WTC11 (cell line): ENCODE measurements around the gene THBD. TPM values are rescaled to one million over a fixed set of nuclear protein-coding genes. Genes with fewer than 3 reads are reported as not detected.

ENCODE experiments used
- ATAC-seq: fragments of 200-7000 bp; cut with Tn5 transposase; 2 replicates; pipeline ENCODE4 v1.10.0; 2021; ENCODE audit warnings: mild to moderate bottlenecking, moderate library complexity
- CTCF ChIA-PET: fragments of 300-600 bp; sonication (Branson Sonifier 250); formaldehyde crosslinking; loops from one replicate; lab custom pipeline; 2021; ENCODE audit warnings: antibody characterized with exemption; lab: Charles Lee
- POLR2A ChIA-PET: fragments of 350-600 bp; sonication (Branson Sonifier 250); formaldehyde crosslinking; loops from one replicate; lab custom pipeline; 2021; ENCODE audit warnings: antibody characterized with exemption; lab: Charles Lee
- DNase-seq: peaks from one replicate; pipeline ENCODE4 v3.0.0; 2021; ENCODE audit warnings: low spot score
- H3K27ac Mint-ChIP-seq: 2 replicates; pipeline ENCODE4 v1.8.0; 2021; ENCODE audit warnings: mixed read lengths
- H3K27me3 Mint-ChIP-seq: 2 replicates; pipeline ENCODE4 v1.8.0; 2021; ENCODE audit warnings: low read depth, mild to moderate bottlenecking, moderate library complexity, mixed read lengths
- H3K36me3 Mint-ChIP-seq: 2 replicates; pipeline ENCODE4 v1.8.0; 2021; ENCODE audit warnings: mixed read lengths
- H3K4me1 Mint-ChIP-seq: 2 replicates; pipeline ENCODE4 v1.8.0; 2022; ENCODE audit warnings: mixed read lengths
- H3K4me3 Mint-ChIP-seq: 2 replicates; pipeline ENCODE4 v1.8.0; 2021; ENCODE audit warnings: mild to moderate bottlenecking, moderate library complexity, mixed read lengths
- H3K9me3 Mint-ChIP-seq: 2 replicates; pipeline ENCODE4 v1.8.0; 2021; ENCODE audit warnings: mixed read lengths
- ATF1 ChIP-seq: sonication (generic); formaldehyde crosslinking; IDR thresholded peaks from 2 replicates; pipeline ENCODE4 v1.8.1; 2023; ENCODE audit warnings: mild to moderate bottlenecking, moderate library complexity, missing genetic modification reagents
- ELF4 ChIP-seq: sonication (generic); formaldehyde crosslinking; IDR thresholded peaks from 2 replicates; pipeline ENCODE4 v1.8.1; 2022; ENCODE audit warnings: low read depth, mild to moderate bottlenecking, moderate library complexity, missing genetic modification reagents
- FOXP1 ChIP-seq: sonication (generic); formaldehyde crosslinking; IDR thresholded peaks from 2 replicates; pipeline ENCODE4 v1.8.0; 2022; ENCODE audit warnings: missing genetic modification reagents, mild to moderate bottlenecking, moderate library complexity, borderline replicate concordance
- JAZF1 ChIP-seq: fragments of 250-450 bp; sonication (Bioruptor Pico); IDR thresholded peaks from 2 replicates; pipeline ENCODE4 v1.9.0; 2021; ENCODE audit warnings: moderate library complexity, mild to moderate bottlenecking, inconsistent platforms
- NFE2L1 ChIP-seq: sonication (generic); formaldehyde crosslinking; IDR thresholded peaks from 2 replicates; pipeline ENCODE4 v1.8.1; 2023; ENCODE audit warnings: missing genetic modification reagents
- OVOL2 ChIP-seq: fragments of 250-450 bp; sonication (Bioruptor Pico); IDR thresholded peaks from 2 replicates; pipeline ENCODE4 v1.9.0; 2021; ENCODE audit warnings: mild to moderate bottlenecking, borderline replicate concordance
- RORB ChIP-seq: fragments of 250-450 bp; sonication (Bioruptor Pico); IDR thresholded peaks from 2 replicates; pipeline ENCODE4 v1.9.0; 2021; ENCODE audit warnings: mild to moderate bottlenecking
- TEAD1 ChIP-seq: sonication (generic); formaldehyde crosslinking; IDR thresholded peaks from 2 replicates; pipeline ENCODE4 v1.8.0; 2022; ENCODE audit warnings: mild to moderate bottlenecking, missing genetic modification reagents
- ZBTB21 ChIP-seq: sonication (generic); formaldehyde crosslinking; IDR thresholded peaks from 2 replicates; pipeline ENCODE4 v1.8.1; 2023; ENCODE audit warnings: mild to moderate bottlenecking, missing genetic modification reagents, borderline replicate concordance
- ZNF232 ChIP-seq: sonication (generic); formaldehyde crosslinking; IDR thresholded peaks from 2 replicates; pipeline ENCODE4 v1.8.0; 2022; ENCODE audit warnings: mild to moderate bottlenecking, missing genetic modification reagents
- ZNF263 ChIP-seq: sonication (generic); formaldehyde crosslinking; IDR thresholded peaks from 2 replicates; pipeline ENCODE4 v1.8.1; 2022; ENCODE audit warnings: low read depth, mild to moderate bottlenecking, moderate library complexity, missing genetic modification reagents
- ZNF416 ChIP-seq: fragments of 250-450 bp; sonication (Bioruptor Pico); IDR thresholded peaks from 2 replicates; pipeline ENCODE4 v1.9.0; 2021; ENCODE audit warnings: mild to moderate bottlenecking, inconsistent platforms
- ZNF423 ChIP-seq: fragments of 250-450 bp; sonication (Bioruptor Pico); IDR thresholded peaks from 2 replicates; pipeline ENCODE4 v2.1.2; 2022; ENCODE audit warnings: mild to moderate bottlenecking, moderate library complexity
- total RNA-seq: library from RNA; stranded (reverse); gene quantifications from 3 replicates; pipeline ENCODE4 v1.2.3, GENCODE V29; 2021
- TF ChIP-seq, protein P1 (sequence below): fragments of 250-450 bp; sonication (Bioruptor Pico); IDR thresholded peaks from 2 replicates; pipeline ENCODE4 v2.1.2; 2022; ENCODE audit warnings: mild to moderate bottlenecking, moderate library complexity
- TF ChIP-seq, protein P2 (sequence below): sonication (generic); formaldehyde crosslinking; IDR thresholded peaks from 2 replicates; pipeline ENCODE4 v1.8.0; 2022; ENCODE audit warnings: mild to moderate bottlenecking, missing genetic modification reagents
- TF ChIP-seq, protein P3 (sequence below): sonication (generic); formaldehyde crosslinking; IDR thresholded peaks from 2 replicates; pipeline ENCODE4 v1.8.0; 2023; ENCODE audit warnings: mild to moderate bottlenecking, missing genetic modification reagents
- TF ChIP-seq, protein P4 (sequence below): fragments of 250-450 bp; sonication (Bioruptor Pico); IDR thresholded peaks from 2 replicates; pipeline ENCODE4 v1.9.0; 2021; ENCODE audit warnings: mild to moderate bottlenecking, borderline replicate concordance
- TF ChIP-seq, protein P5 (sequence below): sonication (generic); formaldehyde crosslinking; IDR thresholded peaks from 2 replicates; pipeline ENCODE4 v1.8.0; 2022; ENCODE audit warnings: missing genetic modification reagents

Gene THBD
- total RNA-seq, 1 experiment from 2014 or later, result 1.0 TPM

DNA sequence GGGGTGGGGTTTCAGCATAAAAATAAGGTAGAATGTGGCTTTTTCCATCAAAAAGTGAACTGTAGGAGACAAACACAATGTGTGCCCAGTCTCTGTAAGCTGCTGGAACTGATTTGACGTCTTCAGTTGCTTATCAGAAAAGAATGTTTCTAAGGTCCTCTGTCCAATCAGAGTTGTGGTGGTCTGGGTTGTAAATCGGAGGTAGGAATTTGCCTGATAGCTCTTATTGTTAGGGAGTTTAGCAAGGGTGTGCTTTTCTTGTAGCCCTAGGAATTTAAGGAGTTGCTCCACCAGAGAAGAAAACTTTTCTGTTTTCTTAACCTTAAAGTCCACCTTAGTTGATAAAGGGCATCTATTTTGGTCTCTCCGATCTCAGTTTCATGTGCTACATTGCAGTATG lies 24.8 kb downstream of the THBD start:
- Mint-ChIP-seq H3K4me3 (no peak overlapping the region), H3K27me3 (no peaks in the 10 kb centered on the region; the same call in 1 of the 2 replicates), H3K4me1 (peaks cover 15% of the 10 kb centered on the region), H3K9me3 (no peaks in the 10 kb centered on the region), H3K27ac (no peak overlapping the region), H3K36me3 (no peaks in the 10 kb centered on the region)
- DNase-seq, result no peak
- ATAC-seq, result no peak
- POLR2A ChIA-PET, result interaction anchor here (0.9 kb wide), 1 partner anchor 143 kb away, joined by 3 read pairs; no protein-coding TSS in a partner anchor
- CTCF ChIA-PET, result interaction anchor here (0.7 to 1.4 kb wide), 3 partner anchors 10 to 210 kb away, joined by 3 to 5 read pairs (median 4); partner anchors contain the start of gene SSTR4
- no peak for TF ChIP-seq OVOL2
- no peak for TF ChIP-seq ZNF263 (CRISPR knock-in tag)
- TF ChIP-seq ZNF423, result no peak
- TF ChIP-seq, protein P1, sequence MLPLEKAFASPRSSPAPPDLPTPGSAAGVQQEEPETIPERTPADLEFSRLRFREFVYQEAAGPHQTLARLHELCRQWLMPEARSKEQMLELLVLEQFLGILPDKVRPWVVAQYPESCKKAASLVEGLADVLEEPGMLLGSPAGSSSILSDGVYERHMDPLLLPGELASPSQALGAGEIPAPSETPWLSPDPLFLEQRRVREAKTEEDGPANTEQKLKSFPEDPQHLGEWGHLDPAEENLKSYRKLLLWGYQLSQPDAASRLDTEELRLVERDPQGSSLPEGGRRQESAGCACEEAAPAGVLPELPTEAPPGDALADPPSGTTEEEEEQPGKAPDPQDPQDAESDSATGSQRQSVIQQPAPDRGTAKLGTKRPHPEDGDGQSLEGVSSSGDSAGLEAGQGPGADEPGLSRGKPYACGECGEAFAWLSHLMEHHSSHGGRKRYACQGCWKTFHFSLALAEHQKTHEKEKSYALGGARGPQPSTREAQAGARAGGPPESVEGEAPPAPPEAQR, result no peak
- TF ChIP-seq ZNF232 (CRISPR knock-in tag), result no peak
- no peak for TF ChIP-seq ZBTB21 (CRISPR knock-in tag)

DNA sequence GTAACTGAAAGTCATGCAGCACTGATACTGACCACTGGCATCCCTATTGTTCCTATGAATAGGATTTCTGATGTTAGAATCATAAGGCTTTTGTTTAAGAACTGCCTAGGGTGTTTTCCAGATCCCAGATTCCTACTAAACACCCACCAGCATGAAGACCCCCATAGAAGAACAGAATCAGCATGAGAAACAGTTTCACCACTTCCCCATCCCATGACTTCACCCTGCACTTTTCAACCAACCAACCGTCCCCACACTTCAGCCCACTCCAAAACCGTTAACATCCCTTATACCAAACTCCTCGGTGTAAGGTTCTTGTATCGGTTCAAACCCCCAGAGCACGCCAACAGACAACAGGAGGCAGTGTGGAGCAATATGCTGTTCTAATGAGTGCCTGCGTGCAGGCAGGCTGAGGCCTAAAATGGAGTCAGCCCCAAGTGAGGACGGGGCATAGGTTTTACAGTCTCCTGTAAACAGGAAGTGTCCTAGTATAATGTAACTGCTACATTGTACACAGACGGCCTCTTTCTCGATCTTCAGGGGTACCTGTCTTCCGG lies 25.8 kb downstream of the THBD start:
- Mint-ChIP-seq H3K4me1 (peaks cover 15% of the 10 kb centered on the region), H3K4me3 (no peak overlapping the region), H3K27me3 (no peaks in the 10 kb centered on the region), H3K36me3 (no peaks in the 10 kb centered on the region), H3K9me3 (no peaks in the 10 kb centered on the region), H3K27ac (no peak overlapping the region)
- ChIA-PET POLR2A (interaction anchor here (0.9 kb wide), 1 partner anchor 142 kb away, joined by 3 read pairs; no protein-coding TSS in a partner anchor), CTCF (interaction anchor here (1.2 to 1.4 kb wide), 2 partner anchors 177 to 211 kb away, joined by 4 to 5 read pairs; no protein-coding TSS in a partner anchor)
- DNase-seq (peak; percentile 51), ATAC-seq (peak; percentile 78)
- TF ChIP-seq ZBTB21 (CRISPR knock-in tag) (no peak), FOXP1 (CRISPR knock-in tag) (no peak)
- TF ChIP-seq, protein P2, sequence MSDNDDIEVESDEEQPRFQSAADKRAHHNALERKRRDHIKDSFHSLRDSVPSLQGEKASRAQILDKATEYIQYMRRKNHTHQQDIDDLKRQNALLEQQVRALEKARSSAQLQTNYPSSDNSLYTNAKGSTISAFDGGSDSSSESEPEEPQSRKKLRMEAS (CRISPR knock-in tag), result no peak

DNA sequence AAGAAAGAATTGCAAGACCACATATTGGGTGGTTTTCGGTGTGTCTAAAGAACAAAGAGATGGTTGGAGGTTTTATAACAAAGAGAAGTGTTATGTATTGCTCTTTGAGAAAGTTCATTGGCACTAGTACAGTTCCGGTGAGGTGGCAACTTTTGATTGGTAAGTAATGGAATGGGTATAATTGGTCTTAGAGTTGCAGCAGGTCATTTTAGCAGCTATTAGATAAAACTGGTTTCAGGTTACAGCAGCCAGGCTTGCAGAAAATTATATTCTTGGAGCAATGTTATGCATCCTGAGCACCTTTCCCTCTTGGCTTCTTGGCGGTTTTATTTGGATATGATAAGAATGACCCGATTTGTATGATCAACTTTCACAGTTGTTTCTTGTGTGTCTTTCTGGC lies 26.6 kb downstream of the THBD start:
- Mint-ChIP-seq H3K27me3 (no peaks in the 10 kb centered on the region), H3K36me3 (no peaks in the 10 kb centered on the region), H3K27ac (no peak overlapping the region), H3K9me3 (no peaks in the 10 kb centered on the region), H3K4me3 (no peak overlapping the region), H3K4me1 (peaks cover 16% of the 10 kb centered on the region)
- ATAC-seq, result no peak
- CTCF ChIA-PET, result interaction anchor here (0.6 kb wide), 1 partner anchor 327 kb away, joined by 5 read pairs; no protein-coding TSS in a partner anchor
- POLR2A ChIA-PET, result no interaction called here
- DNase-seq, result no peak
- TF ChIP-seq, protein P3, sequence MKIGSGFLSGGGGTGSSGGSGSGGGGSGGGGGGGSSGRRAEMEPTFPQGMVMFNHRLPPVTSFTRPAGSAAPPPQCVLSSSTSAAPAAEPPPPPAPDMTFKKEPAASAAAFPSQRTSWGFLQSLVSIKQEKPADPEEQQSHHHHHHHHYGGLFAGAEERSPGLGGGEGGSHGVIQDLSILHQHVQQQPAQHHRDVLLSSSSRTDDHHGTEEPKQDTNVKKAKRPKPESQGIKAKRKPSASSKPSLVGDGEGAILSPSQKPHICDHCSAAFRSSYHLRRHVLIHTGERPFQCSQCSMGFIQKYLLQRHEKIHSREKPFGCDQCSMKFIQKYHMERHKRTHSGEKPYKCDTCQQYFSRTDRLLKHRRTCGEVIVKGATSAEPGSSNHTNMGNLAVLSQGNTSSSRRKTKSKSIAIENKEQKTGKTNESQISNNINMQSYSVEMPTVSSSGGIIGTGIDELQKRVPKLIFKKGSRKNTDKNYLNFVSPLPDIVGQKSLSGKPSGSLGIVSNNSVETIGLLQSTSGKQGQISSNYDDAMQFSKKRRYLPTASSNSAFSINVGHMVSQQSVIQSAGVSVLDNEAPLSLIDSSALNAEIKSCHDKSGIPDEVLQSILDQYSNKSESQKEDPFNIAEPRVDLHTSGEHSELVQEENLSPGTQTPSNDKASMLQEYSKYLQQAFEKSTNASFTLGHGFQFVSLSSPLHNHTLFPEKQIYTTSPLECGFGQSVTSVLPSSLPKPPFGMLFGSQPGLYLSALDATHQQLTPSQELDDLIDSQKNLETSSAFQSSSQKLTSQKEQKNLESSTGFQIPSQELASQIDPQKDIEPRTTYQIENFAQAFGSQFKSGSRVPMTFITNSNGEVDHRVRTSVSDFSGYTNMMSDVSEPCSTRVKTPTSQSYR (CRISPR knock-in tag), result no peak
- TF ChIP-seq TEAD1, result no peak
- no peak for TF ChIP-seq NFE2L1
- no peak for TF ChIP-seq ZNF416 (CRISPR knock-in tag)
- no peak for TF ChIP-seq RORB (CRISPR knock-in tag)
- TF ChIP-seq ZNF263 (CRISPR knock-in tag), result no peak
- TF ChIP-seq ATF1 (CRISPR knock-in tag), result no peak
- TF ChIP-seq ELF4 (CRISPR knock-in tag), result no peak
- no peak for TF ChIP-seq JAZF1
- TF ChIP-seq, protein P4, sequence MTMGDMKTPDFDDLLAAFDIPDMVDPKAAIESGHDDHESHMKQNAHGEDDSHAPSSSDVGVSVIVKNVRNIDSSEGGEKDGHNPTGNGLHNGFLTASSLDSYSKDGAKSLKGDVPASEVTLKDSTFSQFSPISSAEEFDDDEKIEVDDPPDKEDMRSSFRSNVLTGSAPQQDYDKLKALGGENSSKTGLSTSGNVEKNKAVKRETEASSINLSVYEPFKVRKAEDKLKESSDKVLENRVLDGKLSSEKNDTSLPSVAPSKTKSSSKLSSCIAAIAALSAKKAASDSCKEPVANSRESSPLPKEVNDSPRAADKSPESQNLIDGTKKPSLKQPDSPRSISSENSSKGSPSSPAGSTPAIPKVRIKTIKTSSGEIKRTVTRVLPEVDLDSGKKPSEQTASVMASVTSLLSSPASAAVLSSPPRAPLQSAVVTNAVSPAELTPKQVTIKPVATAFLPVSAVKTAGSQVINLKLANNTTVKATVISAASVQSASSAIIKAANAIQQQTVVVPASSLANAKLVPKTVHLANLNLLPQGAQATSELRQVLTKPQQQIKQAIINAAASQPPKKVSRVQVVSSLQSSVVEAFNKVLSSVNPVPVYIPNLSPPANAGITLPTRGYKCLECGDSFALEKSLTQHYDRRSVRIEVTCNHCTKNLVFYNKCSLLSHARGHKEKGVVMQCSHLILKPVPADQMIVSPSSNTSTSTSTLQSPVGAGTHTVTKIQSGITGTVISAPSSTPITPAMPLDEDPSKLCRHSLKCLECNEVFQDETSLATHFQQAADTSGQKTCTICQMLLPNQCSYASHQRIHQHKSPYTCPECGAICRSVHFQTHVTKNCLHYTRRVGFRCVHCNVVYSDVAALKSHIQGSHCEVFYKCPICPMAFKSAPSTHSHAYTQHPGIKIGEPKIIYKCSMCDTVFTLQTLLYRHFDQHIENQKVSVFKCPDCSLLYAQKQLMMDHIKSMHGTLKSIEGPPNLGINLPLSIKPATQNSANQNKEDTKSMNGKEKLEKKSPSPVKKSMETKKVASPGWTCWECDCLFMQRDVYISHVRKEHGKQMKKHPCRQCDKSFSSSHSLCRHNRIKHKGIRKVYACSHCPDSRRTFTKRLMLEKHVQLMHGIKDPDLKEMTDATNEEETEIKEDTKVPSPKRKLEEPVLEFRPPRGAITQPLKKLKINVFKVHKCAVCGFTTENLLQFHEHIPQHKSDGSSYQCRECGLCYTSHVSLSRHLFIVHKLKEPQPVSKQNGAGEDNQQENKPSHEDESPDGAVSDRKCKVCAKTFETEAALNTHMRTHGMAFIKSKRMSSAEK (CRISPR knock-in tag), result no peak
- TF ChIP-seq, protein P5, sequence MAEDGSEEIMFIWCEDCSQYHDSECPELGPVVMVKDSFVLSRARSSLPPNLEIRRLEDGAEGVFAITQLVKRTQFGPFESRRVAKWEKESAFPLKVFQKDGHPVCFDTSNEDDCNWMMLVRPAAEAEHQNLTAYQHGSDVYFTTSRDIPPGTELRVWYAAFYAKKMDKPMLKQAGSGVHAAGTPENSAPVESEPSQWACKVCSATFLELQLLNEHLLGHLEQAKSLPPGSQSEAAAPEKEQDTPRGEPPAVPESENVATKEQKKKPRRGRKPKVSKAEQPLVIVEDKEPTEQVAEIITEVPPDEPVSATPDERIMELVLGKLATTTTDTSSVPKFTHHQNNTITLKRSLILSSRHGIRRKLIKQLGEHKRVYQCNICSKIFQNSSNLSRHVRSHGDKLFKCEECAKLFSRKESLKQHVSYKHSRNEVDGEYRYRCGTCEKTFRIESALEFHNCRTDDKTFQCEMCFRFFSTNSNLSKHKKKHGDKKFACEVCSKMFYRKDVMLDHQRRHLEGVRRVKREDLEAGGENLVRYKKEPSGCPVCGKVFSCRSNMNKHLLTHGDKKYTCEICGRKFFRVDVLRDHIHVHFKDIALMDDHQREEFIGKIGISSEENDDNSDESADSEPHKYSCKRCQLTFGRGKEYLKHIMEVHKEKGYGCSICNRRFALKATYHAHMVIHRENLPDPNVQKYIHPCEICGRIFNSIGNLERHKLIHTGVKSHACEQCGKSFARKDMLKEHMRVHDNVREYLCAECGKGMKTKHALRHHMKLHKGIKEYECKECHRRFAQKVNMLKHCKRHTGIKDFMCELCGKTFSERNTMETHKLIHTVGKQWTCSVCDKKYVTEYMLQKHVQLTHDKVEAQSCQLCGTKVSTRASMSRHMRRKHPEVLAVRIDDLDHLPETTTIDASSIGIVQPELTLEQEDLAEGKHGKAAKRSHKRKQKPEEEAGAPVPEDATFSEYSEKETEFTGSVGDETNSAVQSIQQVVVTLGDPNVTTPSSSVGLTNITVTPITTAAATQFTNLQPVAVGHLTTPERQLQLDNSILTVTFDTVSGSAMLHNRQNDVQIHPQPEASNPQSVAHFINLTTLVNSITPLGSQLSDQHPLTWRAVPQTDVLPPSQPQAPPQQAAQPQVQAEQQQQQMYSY, result no peak
